GM12891 (cell line): ENCODE measurements around the gene EIF5A.

Experiments
- PAX5 ChIP-seq: IDR thresholded peaks from 2 replicates; pipeline ENCODE4 v1.6.1; 2011; ENCODE audit warnings: low read length, moderate library complexity, mild to moderate bottlenecking; ENCODE audit not compliant: insufficient read depth, severe bottlenecking
- POLR2A ChIP-seq: IDR thresholded peaks from 2 replicates; pipeline ENCODE4 v1.6.1; 2011; ENCODE audit warnings: low read depth, low read length, control low read depth
- POLR2AphosphoS5 ChIP-seq: IDR thresholded peaks from 2 replicates; pipeline ENCODE4 v1.6.1; 2011; ENCODE audit warnings: low read depth, low read length, control low read depth
- SPI1 ChIP-seq: IDR thresholded peaks from 2 replicates; pipeline ENCODE4 v1.6.1; 2011; ENCODE audit warnings: low read depth, low read length, control low read depth
- TAF1 ChIP-seq: IDR thresholded peaks from 2 replicates; pipeline ENCODE4 v1.6.1; 2011; ENCODE audit warnings: low read depth, low read length, control low read depth

DNA sequence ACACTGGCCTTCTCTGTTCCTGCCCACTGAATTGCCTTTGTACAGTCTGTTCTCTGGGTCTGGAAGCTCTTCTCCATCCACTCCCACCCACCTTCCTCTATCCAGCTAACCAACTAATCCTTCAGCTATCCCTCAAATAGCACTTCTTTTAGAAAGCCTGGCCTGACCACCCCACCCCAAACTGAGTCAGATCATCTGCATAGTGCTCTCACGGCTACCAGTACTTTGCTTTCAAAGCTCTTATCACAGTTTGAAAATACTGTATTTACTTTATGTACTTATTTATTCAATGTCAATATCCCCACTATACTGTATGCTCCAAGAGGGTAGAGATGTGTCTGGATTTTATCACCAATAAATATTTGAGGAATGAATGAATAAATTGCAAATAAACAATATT, 40.6 kb upstream of the EIF5A start:
- no peak for TF ChIP-seq POLR2AphosphoS5
- TF ChIP-seq TAF1, result no peak
- TF ChIP-seq POLR2A, result no peak
- TF ChIP-seq PAX5, result no peak
- no peak for TF ChIP-seq SPI1
